Measurements from ENCODE around the gene CAMSAP1.

Gene CAMSAP1

DNA sequence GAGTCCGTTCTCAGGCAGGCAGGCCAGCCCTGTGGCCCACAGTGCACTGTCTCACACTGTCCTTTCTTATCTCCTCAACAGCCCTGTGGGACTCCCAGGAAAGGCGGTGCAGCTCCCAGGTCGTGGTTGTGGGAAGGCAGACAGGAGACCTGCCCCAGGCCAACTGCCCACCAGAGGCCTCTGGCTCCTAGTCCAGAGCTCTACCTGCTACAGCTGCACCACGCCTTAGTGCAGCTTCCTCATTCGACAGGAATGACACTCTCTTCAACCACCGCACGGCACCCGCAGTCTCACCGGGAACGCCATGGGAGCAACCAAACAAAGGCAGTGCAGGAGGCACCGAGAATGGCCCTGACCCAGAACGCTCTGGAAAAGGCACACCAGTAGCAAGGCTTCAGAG, 25.3 kb downstream of the CAMSAP1 start:
- DNase-seq (ENCODE audit: low read depth in 2 of 2) = no peak

DNA sequence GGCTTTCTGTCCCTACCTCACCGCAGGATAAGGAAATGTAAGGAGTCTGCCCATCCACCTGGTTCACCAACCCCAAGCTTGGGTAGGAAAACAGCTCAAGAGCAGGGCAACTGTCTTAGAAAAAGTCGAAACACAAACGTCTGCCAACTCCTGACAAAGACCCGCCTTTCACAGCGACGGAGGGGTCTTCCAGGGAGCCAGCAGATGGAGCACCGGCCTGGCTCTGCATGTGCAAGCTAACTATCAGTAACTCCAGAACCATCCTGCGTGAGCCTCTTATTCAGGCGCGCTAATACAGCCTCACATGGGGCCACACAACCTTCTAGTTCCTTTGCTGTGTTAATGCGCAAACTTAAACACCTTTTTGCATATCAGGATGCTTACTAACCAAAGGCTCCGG, 26.9 kb downstream of the CAMSAP1 start:
- no peak for DNase-seq (ENCODE audit: low read depth in 2 of 2)

DNA sequence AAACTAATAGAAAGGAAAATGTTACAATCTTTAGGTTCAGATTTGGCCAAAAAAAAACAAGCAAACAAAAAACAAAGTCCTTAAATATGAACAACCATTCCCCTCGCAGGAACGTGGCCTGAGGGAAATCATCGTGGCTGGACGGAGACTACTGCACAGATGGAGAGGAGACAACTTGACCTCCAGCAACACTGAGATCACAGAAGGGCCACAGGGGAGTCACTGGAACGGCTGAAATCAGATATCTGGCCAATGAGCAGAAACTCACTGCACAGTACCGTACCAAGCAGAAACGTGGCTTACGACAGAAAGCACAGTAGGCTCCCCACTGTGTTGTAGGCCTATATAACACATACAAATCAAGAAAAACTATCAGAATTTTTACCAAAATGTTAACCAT, 27.7 kb downstream of the CAMSAP1 start:
- no peak for DNase-seq (ENCODE audit: low read depth in 2 of 2)

DNA sequence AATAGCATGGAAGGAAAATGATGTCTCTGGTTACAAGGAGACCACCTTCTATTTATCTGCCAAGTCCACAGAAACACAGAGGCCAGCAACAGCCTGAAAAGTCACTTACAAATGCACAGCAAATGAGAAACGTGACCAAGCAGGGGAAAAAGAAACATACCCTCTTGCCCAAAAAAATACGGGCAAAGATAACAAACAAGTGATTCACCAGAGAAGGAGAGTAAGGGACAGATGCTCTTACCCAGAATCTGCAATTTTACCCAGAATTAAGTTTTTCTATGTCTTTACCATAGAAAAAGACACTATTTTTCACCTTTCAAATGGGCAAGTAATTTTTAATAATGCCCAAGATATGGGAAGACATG, 28.1 kb downstream of the CAMSAP1 start:
- DNase-seq (ENCODE audit: low read depth in 2 of 2) = no peak

DNA sequence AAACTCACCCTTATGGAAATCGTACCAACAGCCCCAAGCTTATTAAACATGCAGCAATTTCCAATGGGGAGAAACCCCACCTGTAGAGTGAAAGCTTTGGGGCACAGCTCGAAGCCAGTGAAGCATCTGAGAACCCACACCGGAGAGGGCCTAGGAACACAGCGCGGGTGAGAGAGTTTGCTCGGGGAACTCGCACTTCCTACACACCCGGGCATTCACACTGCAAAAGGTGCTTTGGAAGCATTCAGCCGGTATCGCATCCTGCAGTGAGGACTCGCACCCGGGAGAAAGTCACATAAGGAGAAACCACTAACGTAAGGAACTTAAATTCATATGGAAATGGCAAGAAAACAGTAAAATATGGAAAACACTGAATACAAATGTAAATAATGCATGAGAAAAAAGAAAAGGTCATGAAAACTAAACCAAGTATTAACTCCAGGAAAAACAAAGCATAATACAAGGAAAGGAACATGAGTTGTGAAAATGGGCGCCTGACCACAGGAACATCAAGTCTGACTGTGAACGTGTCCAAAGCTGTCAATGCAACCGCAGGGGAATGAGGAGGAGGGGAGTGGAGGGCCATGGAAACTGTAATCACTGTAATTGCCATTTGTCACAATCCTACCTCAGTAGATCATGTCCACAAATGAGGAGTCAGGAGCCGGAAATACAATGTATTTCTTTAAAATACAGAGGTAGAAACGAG, 28.7 kb downstream of the CAMSAP1 start:
- no peak for DNase-seq (ENCODE audit: low read depth in 2 of 2)

DNA sequence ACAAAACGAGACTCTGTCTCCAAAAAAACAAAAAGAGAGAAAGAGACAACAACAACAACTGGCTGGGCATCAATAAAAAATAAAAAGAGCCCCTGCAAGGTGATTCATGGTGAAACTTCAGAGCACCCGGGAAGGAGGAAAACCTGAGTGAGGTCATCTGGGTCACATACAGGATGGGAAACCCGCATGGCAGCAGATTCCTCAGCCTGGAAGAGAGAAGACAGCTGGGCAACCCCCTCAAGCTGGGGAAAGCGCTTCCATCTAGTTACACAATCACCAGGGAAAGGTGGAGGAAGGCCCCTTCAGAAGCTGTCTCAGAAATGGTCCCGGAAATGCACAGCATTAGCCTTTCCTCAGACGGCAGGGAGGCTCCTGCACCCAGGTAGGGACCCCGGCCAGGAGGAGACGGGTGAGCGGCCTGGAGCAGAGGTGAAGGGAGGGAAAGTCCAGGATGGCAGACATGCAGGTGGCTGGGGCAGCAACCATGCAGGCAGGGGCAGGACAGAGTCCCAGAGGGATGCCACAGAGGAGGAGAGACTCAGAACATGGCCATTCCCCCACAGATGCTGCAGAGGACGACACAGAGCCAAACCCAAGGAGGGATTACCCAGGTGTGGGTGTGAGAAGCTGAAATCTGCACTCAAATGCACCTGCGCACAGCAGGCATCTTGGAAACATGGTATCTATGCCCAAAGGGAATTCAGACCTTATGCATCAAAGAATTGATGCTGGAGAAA, 29.4 kb downstream of the CAMSAP1 start:
- no peak for DNase-seq (ENCODE audit: low read depth in 2 of 2)

DNA sequence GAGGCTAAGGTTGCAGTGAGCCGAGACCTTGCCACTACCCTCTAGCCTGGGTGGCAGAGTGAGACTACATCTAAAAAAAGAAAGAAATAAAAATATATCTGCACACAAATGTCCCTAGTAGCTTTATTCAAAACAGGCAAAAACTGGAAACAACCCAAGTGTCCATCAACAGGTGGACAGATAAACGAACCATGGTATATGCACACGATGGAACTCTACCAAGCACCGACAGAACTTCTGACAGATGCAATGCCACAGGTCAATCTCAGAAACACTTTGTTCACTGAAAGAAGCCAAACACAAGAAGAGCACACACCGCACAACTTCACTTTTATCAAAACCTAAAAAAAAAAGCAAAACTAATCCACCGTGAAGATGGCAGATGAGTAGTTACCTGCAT, 30.4 kb downstream of the CAMSAP1 start:
- DNase-seq (ENCODE audit: low read depth in 2 of 2) = no peak

DNA sequence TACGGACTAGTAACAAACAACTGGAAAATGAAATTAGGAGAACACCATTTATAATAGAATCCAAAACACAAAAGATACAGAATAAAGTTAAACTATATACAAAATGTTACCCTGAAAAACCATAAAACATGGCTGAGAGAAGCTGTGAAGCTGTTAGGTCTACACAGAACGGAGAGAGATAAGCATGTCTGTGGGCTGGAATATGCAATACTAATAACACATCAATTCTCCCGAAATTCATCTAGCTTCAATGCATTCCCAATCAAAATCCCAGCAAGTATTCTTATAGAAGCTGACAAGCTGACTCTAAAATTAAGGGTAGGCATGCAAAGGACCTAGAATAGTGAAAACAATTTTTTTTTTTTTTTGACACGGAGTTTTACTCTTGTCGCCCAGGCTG, 32.5 kb downstream of the CAMSAP1 start:
- DNase-seq (ENCODE audit: low read depth in 2 of 2) = no peak

DNA sequence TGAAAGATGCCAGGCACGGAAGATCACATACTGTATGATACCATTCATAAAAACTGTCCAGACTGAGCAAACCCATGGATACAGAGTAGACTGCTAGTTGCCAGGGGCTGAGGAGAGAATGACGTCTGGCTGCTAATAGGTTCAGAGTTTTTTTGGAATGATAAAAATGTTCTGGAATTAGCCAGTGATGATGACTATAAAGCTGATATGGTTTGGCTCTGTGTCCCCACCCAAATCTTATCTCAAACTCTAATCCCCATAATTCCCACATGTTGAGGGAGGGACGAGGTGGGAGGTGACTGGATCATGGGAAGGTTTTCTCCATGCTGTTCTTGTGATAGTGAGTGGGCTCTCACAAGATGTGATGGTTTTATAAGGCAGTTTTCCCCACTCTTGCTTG, 37.4 kb downstream of the CAMSAP1 start:
- DNase-seq (ENCODE audit: low read depth in 2 of 2) = no peak

DNA sequence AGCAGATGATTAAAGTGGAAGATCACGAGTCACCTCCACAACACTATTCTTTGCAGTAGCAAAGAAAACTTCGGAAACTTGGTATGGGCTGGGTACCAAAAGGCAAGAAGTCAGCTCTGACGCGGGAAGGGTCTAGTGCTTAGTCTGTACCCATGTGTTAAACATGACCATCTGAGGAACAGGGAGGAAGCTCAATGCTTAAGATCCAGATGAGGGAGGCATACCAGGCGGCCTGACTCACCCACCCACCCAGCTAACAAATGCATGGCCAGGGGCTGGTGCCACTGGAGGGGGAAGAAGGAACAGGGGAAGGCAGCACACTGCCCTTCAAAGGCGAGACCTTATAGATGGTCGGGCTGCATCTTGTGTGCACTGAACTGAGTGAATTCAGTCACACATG, 41.8 kb downstream of the CAMSAP1 start:
- DNase-seq (ENCODE audit: low read depth in 2 of 2) = no peak

DNA sequence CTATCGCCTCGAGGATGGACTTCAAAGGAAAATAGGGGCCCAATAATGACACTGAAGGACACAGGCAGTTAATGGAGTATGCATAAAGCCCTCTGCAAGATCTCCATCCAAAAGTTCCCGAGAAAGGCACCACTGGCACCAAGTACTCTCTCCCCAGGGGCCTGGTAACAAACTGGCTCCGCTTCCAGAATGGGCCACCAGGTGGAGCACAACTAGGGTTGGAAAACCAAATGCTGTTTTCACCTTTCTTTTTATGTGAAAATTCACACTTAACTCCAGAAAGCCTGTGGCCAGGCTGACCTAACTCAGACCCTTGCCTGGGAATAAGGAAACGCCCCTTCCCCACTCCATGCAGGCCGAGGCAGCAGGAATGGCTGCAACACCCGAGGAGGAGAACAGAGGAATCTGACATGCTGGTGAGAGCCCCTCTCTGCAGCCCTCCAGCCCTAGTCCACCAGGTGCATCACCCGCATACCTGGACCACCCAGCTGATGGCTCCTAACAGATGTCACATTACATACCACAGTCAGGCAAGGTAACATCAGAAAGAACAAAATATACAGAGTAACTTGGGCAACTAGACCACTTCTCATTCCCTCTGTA, 42.8 kb downstream of the CAMSAP1 start:
- peak; percentile 32 to 54 for DNase-seq (ENCODE audit: low read depth in 2 of 2)

DNA sequence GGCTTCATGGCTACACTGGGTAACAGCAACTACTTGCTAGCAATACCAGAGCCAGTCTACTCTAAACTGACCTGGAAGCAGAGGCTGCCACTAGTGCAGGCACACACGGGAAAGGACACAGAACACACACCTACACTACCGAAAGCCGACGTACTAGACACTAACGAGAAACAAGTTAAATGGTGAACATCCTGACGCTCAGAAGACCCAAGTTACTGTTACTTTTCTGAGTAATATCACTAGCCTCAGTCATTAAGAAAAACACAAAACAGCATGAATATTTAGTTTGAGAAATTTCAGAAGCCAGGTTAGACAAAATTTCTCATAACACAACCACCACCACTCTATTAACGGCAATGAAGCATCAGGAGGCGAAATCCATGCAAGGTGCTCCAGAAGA, 44.5 kb downstream of the CAMSAP1 start:
- no peak for DNase-seq (ENCODE audit: low read depth in 2 of 2)

DNA sequence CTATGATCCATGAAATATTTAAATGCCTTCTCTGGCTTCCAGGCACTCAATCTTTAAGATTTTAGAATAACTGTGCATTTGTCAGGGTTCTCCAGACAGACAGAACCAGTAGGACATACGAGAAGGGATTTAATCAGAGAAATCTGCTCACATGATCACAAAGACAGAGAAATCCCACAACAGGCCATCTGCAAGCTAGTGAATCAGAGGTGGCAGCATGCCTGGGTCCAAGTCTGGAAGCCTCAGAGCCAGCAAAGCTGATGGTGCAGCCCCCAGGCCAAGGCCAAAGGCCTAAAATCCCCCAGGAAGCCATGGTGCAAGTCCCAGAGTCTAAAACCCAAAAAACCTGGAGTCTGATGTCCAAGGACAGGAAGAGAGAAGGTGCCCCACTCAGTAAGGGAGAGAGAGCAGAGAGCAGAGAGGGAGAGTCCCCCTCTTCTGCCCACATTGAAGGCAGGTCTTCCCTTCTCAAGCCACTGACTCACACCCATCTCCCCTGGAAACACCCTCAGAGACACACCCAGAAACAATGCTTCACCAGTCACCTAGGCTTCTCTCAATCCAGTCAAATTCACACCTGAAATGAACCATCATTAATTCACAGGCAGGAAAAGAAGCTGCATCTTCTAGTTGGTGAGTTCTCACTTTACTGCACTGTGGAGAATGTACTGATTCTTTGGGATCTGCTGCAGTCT, 48.7 kb downstream of the CAMSAP1 start:
- no peak for DNase-seq (ENCODE audit: low read depth in 2 of 2)

DNA sequence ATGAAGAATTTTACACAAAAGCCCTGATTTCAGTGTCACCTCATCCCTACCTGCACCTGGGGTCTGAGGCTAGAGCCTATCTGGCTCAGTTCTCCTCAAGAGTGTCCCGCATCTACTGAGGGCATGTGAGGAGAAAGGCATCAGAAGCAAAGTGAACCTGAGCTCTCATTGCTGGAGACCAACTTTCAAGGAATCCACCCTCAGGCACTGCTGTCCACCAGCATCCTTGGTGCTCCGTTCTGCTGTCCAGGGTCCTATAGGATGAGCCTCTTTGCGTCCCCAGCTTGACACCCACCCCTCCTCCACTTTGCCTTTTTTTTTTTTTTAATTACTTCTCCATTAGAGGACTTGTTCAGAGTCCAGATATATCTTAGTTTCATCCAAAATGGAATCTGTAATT, 49.5 kb downstream of the CAMSAP1 start:
- DNase-seq (ENCODE audit: low read depth in 2 of 2) = no peak

DNA sequence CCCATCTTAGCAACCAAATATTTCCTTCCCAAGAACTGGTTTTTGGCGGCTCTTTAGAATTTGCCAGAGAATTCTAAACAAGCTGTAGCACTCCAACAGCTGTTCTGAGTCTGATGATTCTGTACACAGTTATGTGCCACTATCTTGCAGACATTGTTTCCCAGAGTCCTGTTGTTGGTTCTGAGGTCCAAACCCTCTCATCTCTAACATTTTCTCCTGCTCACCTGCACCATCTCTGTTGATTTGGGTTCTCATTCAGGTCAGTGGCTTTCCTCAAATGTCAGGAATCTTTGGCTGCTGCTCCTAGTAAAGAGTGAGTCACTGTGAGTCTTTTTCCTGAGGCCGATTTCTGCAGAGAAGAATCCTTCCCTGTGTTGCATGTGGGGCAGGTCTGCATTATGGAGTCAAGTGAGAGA, 50.0 kb downstream of the CAMSAP1 start:
- DNase-seq (ENCODE audit: low read depth in 2 of 2) = no peak

DNA sequence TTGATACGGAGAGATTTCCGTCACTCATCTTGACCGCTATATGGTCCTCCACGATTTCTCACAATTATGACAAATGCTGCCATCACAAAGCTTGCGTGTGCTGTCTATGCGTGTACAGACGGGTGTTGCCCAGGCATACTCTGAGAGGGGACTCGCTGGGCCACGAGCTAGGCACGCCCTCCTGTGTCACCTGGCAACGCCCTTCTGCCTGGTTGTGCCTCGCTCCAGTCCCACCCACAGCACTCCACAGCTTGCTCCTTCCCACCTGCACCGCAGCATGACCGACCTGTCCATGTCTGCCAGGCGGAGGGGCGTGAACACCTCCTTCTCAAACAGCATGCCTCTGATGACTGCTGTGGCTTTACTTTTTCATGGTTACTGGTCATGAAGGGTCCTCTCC, 55.6 kb downstream of the CAMSAP1 start:
- no peak for DNase-seq (ENCODE audit: low read depth in 2 of 2)

DNA sequence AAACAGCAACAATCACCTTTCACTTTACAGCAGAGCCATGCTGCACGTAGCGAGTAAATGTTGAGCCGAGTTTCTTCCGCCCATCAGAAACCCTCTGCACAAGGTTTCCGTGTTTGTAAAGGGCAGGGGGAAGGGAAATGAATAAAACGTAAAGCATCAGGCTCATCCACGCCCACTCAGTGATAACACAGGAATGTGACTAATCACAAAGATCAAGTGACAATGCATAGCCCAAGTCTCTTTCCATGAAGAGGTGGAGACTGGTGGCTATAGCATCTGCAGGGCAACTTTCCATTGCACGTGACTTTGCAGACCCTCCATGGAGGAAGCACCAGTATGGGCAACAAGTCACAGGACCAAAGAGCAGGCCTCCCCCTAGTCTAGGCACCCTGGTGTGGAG, 56.6 kb downstream of the CAMSAP1 start:
- DNase-seq (ENCODE audit: low read depth in 2 of 2) = no peak

DNA sequence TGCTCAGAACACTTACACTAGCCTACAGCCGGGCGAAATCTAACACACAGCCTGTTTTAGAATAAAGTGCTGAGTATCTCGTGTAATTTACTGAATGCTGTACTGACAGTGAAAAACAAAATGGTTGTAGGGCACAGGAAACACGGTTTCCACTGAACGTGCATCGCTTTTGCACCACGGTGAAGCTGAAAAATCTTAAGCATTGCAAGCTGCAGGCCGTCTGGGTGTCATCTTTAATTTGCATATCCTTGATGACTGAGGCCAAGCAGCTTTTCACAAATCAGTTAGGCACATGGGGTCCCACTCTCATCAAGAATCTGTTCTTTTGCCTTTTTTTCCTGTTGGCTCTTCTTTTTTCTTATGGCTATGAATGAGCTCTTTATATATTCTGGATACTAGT, 58.2 kb downstream of the CAMSAP1 start:
- no peak for DNase-seq (ENCODE audit: low read depth in 2 of 2)

DNA sequence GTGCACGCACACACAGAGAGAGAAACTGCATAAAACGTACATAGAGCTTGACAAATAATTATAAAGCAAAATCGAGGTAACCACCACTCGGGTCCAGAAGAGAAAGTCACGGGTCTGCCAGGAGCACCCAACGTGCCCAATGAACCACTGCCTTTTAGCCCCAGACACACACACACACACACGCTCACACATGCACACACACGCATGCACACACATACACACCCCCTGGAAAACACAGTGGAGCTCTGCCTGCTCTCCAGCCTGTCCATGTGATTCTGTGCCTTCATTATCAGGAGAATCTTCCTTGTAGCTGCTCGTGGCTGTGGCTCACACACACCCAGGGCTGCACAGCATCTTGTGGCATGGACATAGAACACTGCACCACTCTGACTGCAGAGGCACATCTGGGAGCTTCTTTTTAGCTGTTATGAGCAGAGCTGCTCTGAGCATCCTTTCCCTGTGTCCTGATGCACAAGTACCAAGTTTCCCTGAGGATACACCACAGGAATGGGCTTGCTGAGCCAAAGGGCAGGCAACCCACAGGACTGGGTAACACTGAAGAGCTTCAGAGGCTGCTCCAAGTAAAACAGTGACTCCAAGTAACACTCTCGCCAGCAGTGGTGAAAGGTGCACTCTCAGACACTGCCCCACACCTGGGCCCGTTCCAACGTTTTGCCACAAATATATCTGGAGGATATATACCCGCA, 58.9 kb downstream of the CAMSAP1 start:
- DNase-seq (ENCODE audit: low read depth in 2 of 2) = no peak

DNA sequence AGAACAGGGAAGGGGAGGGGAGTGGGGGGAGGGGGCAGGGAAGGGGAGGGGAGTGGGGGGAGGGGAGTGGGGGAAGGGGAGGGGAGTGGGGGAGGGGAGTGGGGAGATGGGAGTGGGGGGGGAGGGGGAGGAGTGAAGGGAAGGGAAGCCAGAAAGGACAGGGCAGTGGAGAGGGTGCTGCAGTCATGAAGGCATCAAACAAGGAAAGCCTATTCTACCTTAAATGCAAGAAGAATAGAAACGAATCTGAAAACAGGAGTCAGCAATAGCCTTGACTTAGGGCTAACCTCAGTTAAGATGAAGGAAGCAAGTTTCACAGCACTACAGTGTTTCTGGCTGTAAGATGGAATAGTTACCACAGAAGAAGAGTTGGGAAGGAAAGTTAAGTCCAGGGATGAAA, 59.5 kb downstream of the CAMSAP1 start:
- no peak for DNase-seq (ENCODE audit: low read depth in 2 of 2)

DNA sequence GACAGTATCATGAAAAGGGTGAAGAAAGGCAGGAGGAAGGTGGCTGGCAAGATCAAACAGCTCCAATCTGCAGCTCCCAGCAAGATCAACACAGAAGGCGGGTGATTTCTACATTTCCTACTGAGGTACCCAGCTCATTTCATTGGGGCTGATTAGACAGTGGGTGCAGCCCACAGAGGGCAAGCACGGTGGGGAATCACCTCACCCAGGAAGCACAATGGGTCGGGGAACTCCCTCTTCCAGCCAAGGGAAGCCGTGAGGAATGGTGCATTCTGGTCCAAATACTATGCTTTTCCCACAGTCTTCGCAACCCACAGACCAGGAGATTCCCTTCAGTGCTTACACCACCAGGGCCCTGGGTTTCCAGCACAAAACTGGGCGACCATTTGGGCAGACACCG, 66.8 kb downstream of the CAMSAP1 start:
- no peak for DNase-seq (ENCODE audit: low read depth in 2 of 2)

DNA sequence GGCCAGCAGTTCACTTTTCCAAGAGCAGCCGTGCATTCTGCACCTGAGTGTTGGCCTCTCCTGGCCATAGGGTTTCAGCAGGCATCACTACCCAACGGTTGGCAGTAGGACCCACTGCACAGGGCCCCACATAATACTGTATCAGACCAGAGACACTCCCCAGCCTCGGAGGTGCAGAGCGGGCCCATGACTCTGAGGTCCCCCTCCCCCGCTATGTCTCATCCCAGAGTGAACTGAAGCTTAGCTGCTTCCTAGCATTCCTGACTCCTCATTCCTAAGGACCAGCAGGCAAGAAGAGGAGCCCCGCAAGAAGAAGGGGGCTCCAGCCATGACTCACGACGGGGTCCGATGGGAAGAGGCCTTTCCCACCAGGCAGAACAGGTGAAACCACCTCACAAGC, 67.2 kb downstream of the CAMSAP1 start:
- DNase-seq (ENCODE audit: low read depth in 2 of 2) = no peak

Measured in stimulated activated CD8-positive, alpha-beta memory T cell treated with anti-CD3 and anti-CD28 coated beads, Interleukin-15, amount 100 ng/mL, for 4 hours (primary cell).